Spleen (tissue), 7 donors: ENCODE results near the gene CNTNAP2.

Experiments used
- POLR2A ChIP-seq, 3 donors: fragments of 450-650 bp; IDR thresholded peaks; one replicate each; pipeline ENCODE4 v1.5.1; 2017; ENCODE audit warnings: antibody characterized with exemption in 3 of 3, mild to moderate bottlenecking in 1 of 3
- TF ChIP-seq, protein P1 (sequence below), 11 experiments: fragments of 200-600 bp in 7 of 11; fragments of 450-650 bp in 4 of 11; sonication (generic) in 4 of 11; IDR thresholded peaks in 8 of 11; conservative IDR thresholded peaks in 3 of 11; 1 replicate in 7 of 11; 2 replicates in 4 of 11; pipeline versions ENCODE4 v1.4.0 to v1.8.0; 2016 to 2021; ENCODE audit warnings: antibody characterized with exemption in 11 of 11, inconsistent platforms in 4 of 11, mild to moderate bottlenecking in 1 of 11
- donor health status: DM: no; HTN: no; CAD: no; lungs with moderate emphysema.
- donor health status: DM: no; HTN: no; CAD: no.
- donor health status: DM: no; HTN: no; CAD: no.

DNA sequence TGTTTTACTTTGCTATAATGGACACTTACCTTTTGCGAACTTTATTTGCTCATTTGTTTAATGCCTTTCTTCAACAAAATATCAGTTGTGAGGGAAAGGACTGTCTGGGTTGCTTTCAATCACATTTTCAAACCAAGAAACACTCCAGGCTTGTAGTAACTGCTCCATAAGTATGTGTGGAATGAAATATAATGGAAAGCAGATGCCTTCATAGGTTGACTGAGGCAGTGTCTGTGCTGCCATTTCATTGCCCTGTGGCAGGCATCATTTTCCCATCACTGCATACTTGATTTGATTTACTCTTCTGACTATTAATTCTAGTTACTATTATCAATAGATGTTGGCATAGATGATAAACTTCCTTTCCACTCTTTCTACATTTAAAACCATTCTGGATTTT lies 762.3 kb downstream of the CNTNAP2 start:
- no peak for TF ChIP-seq POLR2A (IDR thresholded peaks at IDR 0.05)
- TF ChIP-seq, protein P1, sequence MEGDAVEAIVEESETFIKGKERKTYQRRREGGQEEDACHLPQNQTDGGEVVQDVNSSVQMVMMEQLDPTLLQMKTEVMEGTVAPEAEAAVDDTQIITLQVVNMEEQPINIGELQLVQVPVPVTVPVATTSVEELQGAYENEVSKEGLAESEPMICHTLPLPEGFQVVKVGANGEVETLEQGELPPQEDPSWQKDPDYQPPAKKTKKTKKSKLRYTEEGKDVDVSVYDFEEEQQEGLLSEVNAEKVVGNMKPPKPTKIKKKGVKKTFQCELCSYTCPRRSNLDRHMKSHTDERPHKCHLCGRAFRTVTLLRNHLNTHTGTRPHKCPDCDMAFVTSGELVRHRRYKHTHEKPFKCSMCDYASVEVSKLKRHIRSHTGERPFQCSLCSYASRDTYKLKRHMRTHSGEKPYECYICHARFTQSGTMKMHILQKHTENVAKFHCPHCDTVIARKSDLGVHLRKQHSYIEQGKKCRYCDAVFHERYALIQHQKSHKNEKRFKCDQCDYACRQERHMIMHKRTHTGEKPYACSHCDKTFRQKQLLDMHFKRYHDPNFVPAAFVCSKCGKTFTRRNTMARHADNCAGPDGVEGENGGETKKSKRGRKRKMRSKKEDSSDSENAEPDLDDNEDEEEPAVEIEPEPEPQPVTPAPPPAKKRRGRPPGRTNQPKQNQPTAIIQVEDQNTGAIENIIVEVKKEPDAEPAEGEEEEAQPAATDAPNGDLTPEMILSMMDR (IDR thresholded peaks at IDR 0.05 in 8 of 11, conservative IDR thresholded peaks at IDR 0.05 in 3 of 11), result no peak
